ENCODE measurements around the gene SRCAP. TPM values are rescaled to one million over a fixed set of nuclear protein-coding genes. Genes with fewer than 3 reads are reported as not detected.

The SRCAP gene
- polyA plus RNA-seq, 1 of the 3 experiments (the other 2 are of a cell fraction): 5.6 TPM

DNA sequence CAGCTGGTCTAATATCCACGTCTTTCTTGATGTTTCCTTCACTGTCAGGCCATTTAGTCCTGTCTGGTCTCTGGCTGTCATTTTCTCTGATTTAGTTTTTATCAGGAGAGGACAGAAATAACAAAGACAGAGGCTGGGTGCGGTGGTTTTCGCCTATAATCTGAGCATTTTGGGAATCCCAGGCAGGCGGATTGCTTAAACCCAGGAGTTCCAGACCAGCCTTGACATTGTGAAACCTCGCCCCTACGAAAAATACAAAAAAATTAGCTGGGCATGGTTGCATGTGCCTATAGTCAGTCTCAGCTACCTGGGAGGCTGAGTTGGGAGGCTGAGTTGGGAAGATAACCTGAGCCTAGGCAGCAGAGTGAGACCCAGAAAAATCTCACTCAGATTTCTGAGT is 7.1 kb downstream of the SRCAP start:
- no peaks in the 10 kb centered on the region for H3K27me3 ChIP-seq (ENCODE audit: insufficient read depth)
- peaks cover 45% of the 10 kb centered on the region for H3K79me2 ChIP-seq (ENCODE audit: insufficient read depth)
- no peak overlapping the region for H3K27ac ChIP-seq (ENCODE audit: low read depth in 2 of 2, low read length in 1 of 2)
- H3K4me2 ChIP-seq: no peak overlapping the region
- peaks cover 5% of the 10 kb centered on the region for H3F3A ChIP-seq (replicated peaks; ENCODE audit: insufficient read depth)
- H2AFZ ChIP-seq (ENCODE audit: low read depth): no peak overlapping the region
- H3K4me3 ChIP-seq (ENCODE audit: low read depth in 2 of 2, low read length in 1 of 2): no peak overlapping the region
- TF ChIP-seq, protein P1, sequence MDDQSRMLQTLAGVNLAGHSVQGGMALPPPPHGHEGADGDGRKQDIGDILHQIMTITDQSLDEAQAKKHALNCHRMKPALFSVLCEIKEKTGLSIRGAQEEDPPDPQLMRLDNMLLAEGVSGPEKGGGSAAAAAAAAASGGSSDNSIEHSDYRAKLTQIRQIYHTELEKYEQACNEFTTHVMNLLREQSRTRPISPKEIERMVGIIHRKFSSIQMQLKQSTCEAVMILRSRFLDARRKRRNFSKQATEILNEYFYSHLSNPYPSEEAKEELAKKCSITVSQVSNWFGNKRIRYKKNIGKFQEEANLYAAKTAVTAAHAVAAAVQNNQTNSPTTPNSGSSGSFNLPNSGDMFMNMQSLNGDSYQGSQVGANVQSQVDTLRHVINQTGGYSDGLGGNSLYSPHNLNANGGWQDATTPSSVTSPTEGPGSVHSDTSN (IDR thresholded peaks at IDR 0.05): no peak
- TF ChIP-seq TCF12 (IDR thresholded peaks at IDR 0.05) (no peak), TAF1 (IDR thresholded peaks at IDR 0.05; ENCODE audit: borderline replicate concordance, low read depth, low read length) (no peak), YY1 (IDR thresholded peaks at IDR 0.05; ENCODE audit: low read depth) (no peak), GABPA (IDR thresholded peaks at IDR 0.05; ENCODE audit: low read depth) (no peak), ELF1 (IDR thresholded peaks at IDR 0.05) (no peak), FOXM1 (IDR thresholded peaks at IDR 0.05; ENCODE audit: low read depth) (no peak), NFIC (IDR thresholded peaks at IDR 0.05; ENCODE audit: borderline replicate concordance) (no peak), MEF2A (IDR thresholded peaks at IDR 0.05; ENCODE audit: borderline replicate concordance, low read depth) (no peak)
- TF ChIP-seq, protein P2, sequence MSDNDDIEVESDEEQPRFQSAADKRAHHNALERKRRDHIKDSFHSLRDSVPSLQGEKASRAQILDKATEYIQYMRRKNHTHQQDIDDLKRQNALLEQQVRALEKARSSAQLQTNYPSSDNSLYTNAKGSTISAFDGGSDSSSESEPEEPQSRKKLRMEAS (IDR thresholded peaks at IDR 0.05; ENCODE audit: low read depth): no peak
- TF ChIP-seq, protein P3, sequence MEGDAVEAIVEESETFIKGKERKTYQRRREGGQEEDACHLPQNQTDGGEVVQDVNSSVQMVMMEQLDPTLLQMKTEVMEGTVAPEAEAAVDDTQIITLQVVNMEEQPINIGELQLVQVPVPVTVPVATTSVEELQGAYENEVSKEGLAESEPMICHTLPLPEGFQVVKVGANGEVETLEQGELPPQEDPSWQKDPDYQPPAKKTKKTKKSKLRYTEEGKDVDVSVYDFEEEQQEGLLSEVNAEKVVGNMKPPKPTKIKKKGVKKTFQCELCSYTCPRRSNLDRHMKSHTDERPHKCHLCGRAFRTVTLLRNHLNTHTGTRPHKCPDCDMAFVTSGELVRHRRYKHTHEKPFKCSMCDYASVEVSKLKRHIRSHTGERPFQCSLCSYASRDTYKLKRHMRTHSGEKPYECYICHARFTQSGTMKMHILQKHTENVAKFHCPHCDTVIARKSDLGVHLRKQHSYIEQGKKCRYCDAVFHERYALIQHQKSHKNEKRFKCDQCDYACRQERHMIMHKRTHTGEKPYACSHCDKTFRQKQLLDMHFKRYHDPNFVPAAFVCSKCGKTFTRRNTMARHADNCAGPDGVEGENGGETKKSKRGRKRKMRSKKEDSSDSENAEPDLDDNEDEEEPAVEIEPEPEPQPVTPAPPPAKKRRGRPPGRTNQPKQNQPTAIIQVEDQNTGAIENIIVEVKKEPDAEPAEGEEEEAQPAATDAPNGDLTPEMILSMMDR (IDR thresholded peaks at IDR 0.05): no peak
- TF ChIP-seq, protein P4, sequence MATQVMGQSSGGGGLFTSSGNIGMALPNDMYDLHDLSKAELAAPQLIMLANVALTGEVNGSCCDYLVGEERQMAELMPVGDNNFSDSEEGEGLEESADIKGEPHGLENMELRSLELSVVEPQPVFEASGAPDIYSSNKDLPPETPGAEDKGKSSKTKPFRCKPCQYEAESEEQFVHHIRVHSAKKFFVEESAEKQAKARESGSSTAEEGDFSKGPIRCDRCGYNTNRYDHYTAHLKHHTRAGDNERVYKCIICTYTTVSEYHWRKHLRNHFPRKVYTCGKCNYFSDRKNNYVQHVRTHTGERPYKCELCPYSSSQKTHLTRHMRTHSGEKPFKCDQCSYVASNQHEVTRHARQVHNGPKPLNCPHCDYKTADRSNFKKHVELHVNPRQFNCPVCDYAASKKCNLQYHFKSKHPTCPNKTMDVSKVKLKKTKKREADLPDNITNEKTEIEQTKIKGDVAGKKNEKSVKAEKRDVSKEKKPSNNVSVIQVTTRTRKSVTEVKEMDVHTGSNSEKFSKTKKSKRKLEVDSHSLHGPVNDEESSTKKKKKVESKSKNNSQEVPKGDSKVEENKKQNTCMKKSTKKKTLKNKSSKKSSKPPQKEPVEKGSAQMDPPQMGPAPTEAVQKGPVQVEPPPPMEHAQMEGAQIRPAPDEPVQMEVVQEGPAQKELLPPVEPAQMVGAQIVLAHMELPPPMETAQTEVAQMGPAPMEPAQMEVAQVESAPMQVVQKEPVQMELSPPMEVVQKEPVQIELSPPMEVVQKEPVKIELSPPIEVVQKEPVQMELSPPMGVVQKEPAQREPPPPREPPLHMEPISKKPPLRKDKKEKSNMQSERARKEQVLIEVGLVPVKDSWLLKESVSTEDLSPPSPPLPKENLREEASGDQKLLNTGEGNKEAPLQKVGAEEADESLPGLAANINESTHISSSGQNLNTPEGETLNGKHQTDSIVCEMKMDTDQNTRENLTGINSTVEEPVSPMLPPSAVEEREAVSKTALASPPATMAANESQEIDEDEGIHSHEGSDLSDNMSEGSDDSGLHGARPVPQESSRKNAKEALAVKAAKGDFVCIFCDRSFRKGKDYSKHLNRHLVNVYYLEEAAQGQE (IDR thresholded peaks at IDR 0.05; ENCODE audit: low read depth, low read length): no peak
- TF ChIP-seq, protein P5, sequence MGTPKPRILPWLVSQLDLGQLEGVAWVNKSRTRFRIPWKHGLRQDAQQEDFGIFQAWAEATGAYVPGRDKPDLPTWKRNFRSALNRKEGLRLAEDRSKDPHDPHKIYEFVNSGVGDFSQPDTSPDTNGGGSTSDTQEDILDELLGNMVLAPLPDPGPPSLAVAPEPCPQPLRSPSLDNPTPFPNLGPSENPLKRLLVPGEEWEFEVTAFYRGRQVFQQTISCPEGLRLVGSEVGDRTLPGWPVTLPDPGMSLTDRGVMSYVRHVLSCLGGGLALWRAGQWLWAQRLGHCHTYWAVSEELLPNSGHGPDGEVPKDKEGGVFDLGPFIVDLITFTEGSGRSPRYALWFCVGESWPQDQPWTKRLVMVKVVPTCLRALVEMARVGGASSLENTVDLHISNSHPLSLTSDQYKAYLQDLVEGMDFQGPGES (IDR thresholded peaks at IDR 0.05; ENCODE audit: low read depth, low read length): no peak
- 98% methylated on average over 6 of the region's 6 CpGs for WGBS (ENCODE audit: low lambda C conversion rate)
- H3K9ac ChIP-seq: no peak overlapping the region
- H3K9me3 ChIP-seq: no peaks in the 10 kb centered on the region
- POLR2A ChIA-PET: no interaction called here
- H3K4me1 ChIP-seq (ENCODE audit: control insufficient read depth in 1 of 2, insufficient read depth in 2 of 2, low read depth in 1 of 2, low read length in 1 of 2): no peaks in the 10 kb centered on the region
- DNase-seq: no peak
- CTCF ChIA-PET: interaction anchor here (1.2 kb wide), 1 partner anchor 34 kb away, joined by 3 read pairs; a partner anchor contains a TSS
- H3K36me3 ChIP-seq (replicated peaks in 1 of 2; ENCODE audit: control insufficient read depth in 1 of 2, insufficient read depth in 2 of 2, low read length in 1 of 2): peaks cover 73 to 84% of the 10 kb centered on the region in 2 experiments
- H4K20me1 ChIP-seq (ENCODE audit: insufficient read depth): no peaks in the 10 kb centered on the region
- no peaks in the 10 kb centered on the region for H3K9me2 ChIP-seq
